ENCODE data around the gene FAM170B. TPM values are rescaled to one million over a fixed set of nuclear protein-coding genes. Genes with fewer than 3 reads are reported as not detected.
A peak's percentile ranks its signal among the peaks of the same experiment; 100 is the strongest.

The FAM170B gene
- total RNA-seq, 1 donor: not detected

DNA sequence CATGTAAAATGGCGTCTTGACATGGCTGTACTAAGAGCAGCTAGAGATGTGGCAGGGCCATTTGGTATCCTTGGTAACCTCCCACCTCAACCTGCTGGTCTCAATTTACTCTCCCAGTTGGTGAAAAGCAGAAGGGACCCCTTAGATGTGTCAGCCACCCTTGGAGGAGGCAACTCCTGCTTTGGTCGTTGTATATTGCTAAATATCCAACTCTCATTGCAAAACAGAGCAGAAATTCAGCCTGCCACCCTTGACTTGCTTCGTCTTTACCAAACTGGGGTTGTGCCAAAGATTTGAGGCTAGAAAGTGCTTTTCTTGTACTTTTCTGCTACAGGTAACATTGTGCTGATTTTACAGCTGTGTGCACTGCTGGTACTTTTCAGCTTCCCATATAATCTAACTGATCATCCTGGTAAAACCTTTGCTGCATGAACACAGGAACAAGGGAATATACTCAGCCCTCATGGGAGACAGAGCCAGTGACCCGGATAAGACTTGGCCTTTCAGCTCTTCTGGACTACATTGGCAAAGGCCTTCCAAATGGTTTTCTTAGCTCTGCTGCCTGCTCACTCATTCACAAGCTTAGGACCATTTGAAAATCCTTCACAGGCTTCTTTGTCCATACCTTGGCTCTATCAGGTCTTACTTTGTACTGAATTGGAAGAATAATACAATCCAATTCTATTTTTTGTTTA lies 16.3 kb downstream of the FAM170B start:
- DNase-seq (ENCODE audit: insufficient read length, low spot score, missing footprints): no peak
- Histone ChIP-seq H3K36me3 (ENCODE audit: insufficient read depth, low read length) (no peaks in the 10 kb centered on the region), H3K4me1 (ENCODE audit: insufficient read depth, low read length) (peaks cover 13% of the 10 kb centered on the region), H2AFZ (ENCODE audit: low read length) (no peak overlapping the region), H4K20me1 (ENCODE audit: insufficient read depth, low read length) (no peaks in the 10 kb centered on the region), H3K79me2 (ENCODE audit: insufficient read depth, low read length) (no peaks in the 10 kb centered on the region), H3K9me3 (ENCODE audit: low read depth, low read length) (no peaks in the 10 kb centered on the region), H3K4me3 (ENCODE audit: insufficient read depth, low read length) (no peak overlapping the region), H3K27ac (ENCODE audit: low read depth, low read length) (no peak overlapping the region), H3K27me3 (ENCODE audit: insufficient read depth, low read length) (peaks cover 9% of the 10 kb centered on the region), H3K4me2 (ENCODE audit: insufficient read depth, low read length) (no peak overlapping the region)
- TF ChIP-seq, protein P1, sequence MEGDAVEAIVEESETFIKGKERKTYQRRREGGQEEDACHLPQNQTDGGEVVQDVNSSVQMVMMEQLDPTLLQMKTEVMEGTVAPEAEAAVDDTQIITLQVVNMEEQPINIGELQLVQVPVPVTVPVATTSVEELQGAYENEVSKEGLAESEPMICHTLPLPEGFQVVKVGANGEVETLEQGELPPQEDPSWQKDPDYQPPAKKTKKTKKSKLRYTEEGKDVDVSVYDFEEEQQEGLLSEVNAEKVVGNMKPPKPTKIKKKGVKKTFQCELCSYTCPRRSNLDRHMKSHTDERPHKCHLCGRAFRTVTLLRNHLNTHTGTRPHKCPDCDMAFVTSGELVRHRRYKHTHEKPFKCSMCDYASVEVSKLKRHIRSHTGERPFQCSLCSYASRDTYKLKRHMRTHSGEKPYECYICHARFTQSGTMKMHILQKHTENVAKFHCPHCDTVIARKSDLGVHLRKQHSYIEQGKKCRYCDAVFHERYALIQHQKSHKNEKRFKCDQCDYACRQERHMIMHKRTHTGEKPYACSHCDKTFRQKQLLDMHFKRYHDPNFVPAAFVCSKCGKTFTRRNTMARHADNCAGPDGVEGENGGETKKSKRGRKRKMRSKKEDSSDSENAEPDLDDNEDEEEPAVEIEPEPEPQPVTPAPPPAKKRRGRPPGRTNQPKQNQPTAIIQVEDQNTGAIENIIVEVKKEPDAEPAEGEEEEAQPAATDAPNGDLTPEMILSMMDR (IDR thresholded peaks at IDR 0.05; ENCODE audit: extremely low read depth, low read depth, low read length): no peak

- H3K79me2 ChIP-seq (ENCODE audit: insufficient read depth, low read length): peaks cover 6% of the 10 kb centered on the region
- peaks cover 7% of the 10 kb centered on the region for H3K27me3 ChIP-seq (ENCODE audit: insufficient read depth, low read length)
- H4K20me1 ChIP-seq (ENCODE audit: insufficient read depth, low read length): peaks cover 3% of the 10 kb centered on the region
- H3K27ac ChIP-seq (ENCODE audit: low read depth, low read length): no peak overlapping the region
- H2AFZ ChIP-seq (ENCODE audit: low read length): no peak overlapping the region
- H3K4me1 ChIP-seq (ENCODE audit: insufficient read depth, low read length): peaks cover 13% of the 10 kb centered on the region
- no peak overlapping the region for H3K4me3 ChIP-seq (ENCODE audit: insufficient read depth, low read length)
- TF ChIP-seq, protein P1 (IDR thresholded peaks at IDR 0.05; ENCODE audit: extremely low read depth, low read depth, low read length): no peak
- H3K36me3 ChIP-seq (ENCODE audit: insufficient read depth, low read length): no peaks in the 10 kb centered on the region
- DNase-seq (ENCODE audit: insufficient read length, low spot score, missing footprints): no peak
- no peak overlapping the region for H3K4me2 ChIP-seq (ENCODE audit: insufficient read depth, low read length)
- H3K9me3 ChIP-seq (ENCODE audit: low read depth, low read length): no peaks in the 10 kb centered on the region
Observed at GRCh38 chr10:49116509-49117375, 17.1 kb downstream of the FAM170B start.

DNA sequence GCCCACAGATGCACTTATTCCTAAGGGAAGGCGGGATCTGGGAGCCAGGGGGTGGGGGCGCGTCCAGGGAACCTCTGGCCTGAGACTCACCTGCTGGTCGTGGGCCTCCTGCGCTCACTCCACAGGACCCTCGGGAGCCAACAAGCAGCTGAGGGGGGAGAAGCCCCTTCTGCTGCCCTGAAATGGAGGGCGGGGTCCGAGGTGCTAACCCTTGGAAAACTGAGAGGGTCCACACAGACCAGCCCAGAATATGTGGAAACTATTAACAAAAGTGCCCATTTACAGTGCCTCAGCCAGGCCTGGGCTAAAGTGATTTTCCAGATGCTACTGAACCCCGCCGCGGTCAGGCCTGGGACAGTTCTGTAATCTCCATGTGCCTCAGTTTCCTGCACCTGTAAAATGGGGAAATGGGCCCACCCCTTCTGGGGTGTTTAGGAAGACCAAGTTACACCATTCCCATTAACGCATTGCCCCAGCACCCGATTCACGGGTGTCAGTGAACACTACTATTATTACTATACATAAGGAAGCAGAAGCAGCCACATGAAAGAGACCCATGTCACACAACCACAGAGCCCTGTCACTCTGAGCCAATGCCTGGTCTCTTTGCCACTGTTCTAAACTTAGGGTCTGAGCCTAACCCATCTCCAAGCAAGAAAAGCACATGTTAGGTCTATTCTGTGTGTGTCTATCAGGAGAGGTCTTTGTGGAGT lies 17.9 kb downstream of the FAM170B start:
- peaks cover 9% of the 10 kb centered on the region for H3K79me2 ChIP-seq (ENCODE audit: insufficient read depth, low read length)
- H2AFZ ChIP-seq (ENCODE audit: low read length): no peak overlapping the region
- no peaks in the 10 kb centered on the region for H3K36me3 ChIP-seq (ENCODE audit: insufficient read depth, low read length)
- H3K9me3 ChIP-seq (ENCODE audit: low read depth, low read length): no peaks in the 10 kb centered on the region
- no peak for DNase-seq (ENCODE audit: insufficient read length, low spot score, missing footprints)
- H3K27ac ChIP-seq (ENCODE audit: low read depth, low read length): no peak overlapping the region
- peaks cover 13% of the 10 kb centered on the region for H3K4me1 ChIP-seq (ENCODE audit: insufficient read depth, low read length)
- H3K27me3 ChIP-seq (ENCODE audit: insufficient read depth, low read length): peaks cover 3% of the 10 kb centered on the region
- TF ChIP-seq, protein P1 (IDR thresholded peaks at IDR 0.05; ENCODE audit: extremely low read depth, low read depth, low read length): no peak
- H3K4me2 ChIP-seq (ENCODE audit: insufficient read depth, low read length): peak overlapping the region; percentile 59
- peaks cover 8% of the 10 kb centered on the region for H4K20me1 ChIP-seq (ENCODE audit: insufficient read depth, low read length)
- H3K4me3 ChIP-seq (ENCODE audit: insufficient read depth, low read length): peak overlapping the region; percentile 58
